Gastroesophageal sphincter (tissue), 3 donors: ENCODE measurements around the gene RC3H2.

ENCODE experiments used
- CTCF ChIP-seq, 4 experiments: fragments of 200-600 bp in 2 of 4; fragments of 450-650 bp in 2 of 4; sonication (generic) in 1 of 4; IDR thresholded peaks; one replicate each; pipeline ENCODE4 v1.5.1; 2017 to 2019; ENCODE audit warnings: antibody characterized with exemption in 4 of 4, mild to moderate bottlenecking in 2 of 4, moderate library complexity in 2 of 4
- POLR2A ChIP-seq, 2 donors: fragments of 450-650 bp; IDR thresholded peaks; one replicate each; pipeline ENCODE4 v1.6.1; 2017; ENCODE audit warnings: antibody characterized with exemption in 2 of 2, mild to moderate bottlenecking in 2 of 2, moderate library complexity in 1 of 2
- POLR2AphosphoS5 ChIP-seq: sonication (generic); formaldehyde crosslinking; IDR thresholded peaks from one replicate; pipeline ENCODE4 v1.6.1; 2017; ENCODE audit warnings: antibody characterized with exemption

- TF ChIP-seq CTCF (IDR thresholded peaks at IDR 0.05) (no peak), POLR2A (IDR thresholded peaks at IDR 0.05) (no peak), POLR2AphosphoS5 (no peak)
Observed at GRCh38 chr9:122797316-122798063, 107.7 kb downstream of the RC3H2 start.
